Left colon (tissue), 2 donors: ENCODE results near the gene EFEMP1. TPM values are rescaled to one million over a fixed set of nuclear protein-coding genes. Genes with fewer than 3 reads are reported as not detected.

Source experiments
- ATAC-seq: fragments of 200-7000 bp; cut with Tn5 transposase; one replicate; pipeline ENCODE4 v1.9.1; 2020; ENCODE audit warnings: mild to moderate bottlenecking, moderate library complexity
- DNase-seq, 2 donors: peaks; one replicate each; pipeline ENCODE4 v3.0.0-alpha.2; 2020
- intact Hi-C, 2 donors: fragments of 100-400 bp; cut with DNase I in 1 of 2; cut with micrococcal nuclease in 1 of 2; formaldehyde crosslinking; loops; one replicate each; pipeline versions ENCODE4 v1.11.2 to v1.14.0; 2022; cut with DNase I, micrococcal nuclease
- total RNA-seq, 2 donors: library from RNA; stranded (reverse); fragmentation: NEBNext Ultra II Directional; extraction: Animal tissue kit (Norgen Biotek cat#: 25700); gene quantifications; one replicate each; pipeline ENCODE4 v1.2.1, GENCODE V29; 2021
- donor health status: DM: no; HTN: no; CAD: no.
- donor health status: DM: yes; HTN: yes; CAD: no.

EFEMP1 gene
- total RNA-seq, 2 donors from 2014 or later: 22.2 to 34.1 TPM

DNA sequence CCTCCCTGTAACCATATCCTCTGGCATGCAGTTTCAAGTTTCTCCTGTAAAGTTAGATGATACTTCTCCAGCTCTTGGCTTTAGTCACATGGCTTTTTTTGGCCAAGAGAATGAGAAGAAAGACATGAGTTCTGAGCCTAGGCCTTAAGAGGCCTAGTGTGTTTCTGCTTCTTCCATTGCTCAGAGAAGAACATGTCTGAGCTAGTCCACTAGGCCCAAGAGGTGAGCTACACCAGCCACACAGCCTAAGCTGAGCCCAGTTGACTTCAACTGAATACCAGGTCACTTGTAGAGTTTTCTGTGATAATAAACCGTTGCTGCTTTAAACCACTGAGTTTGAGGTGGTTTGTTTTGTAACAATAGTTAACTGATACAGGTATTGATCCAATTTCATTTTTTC, 19.9 kb upstream of the EFEMP1 start:
- ATAC-seq (no peak), DNase-seq (no peak)
- intact Hi-C loops: no loop called here

DNA sequence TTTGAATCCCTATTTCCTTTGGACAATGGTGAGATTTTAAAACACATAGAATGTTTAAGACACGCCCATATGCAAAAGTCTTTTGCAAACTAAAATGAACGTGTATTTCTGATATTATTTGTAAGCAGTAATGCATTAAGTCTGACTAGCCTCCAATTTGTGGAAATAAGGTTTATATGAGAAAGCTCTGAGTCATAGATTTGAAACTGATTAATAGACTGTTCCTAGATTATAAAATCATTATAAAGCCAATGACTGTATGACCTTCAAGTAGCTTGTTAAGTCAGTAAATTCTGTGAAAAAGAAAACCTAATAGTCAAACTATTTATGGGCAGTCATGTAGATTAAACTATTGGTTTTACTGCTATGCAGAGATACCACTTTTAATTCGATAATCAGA, 12.8 kb upstream of the EFEMP1 start:
- no peak for DNase-seq
- intact Hi-C loops: no loop called here
- ATAC-seq: no peak

DNA sequence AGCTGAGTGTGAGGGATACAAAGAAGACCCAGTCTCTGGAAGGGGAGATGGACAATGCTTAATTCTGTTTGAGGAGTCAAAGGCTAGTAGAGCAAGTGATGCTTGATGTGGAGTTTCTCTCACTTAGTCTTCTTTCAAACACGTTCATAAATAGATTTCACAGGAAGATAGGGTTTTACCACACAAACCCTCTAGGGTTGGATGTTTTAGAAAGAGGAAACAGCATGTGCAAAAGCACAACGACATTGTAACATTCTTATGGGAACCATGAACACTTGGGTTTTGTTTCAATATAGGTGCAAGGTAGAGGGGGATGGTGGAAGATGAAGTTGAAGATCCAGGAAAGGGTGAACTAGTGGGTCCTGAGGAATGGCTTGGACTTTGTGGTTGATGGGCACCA, 10.8 kb upstream of the EFEMP1 start:
- intact Hi-C loops: no loop called here
- ATAC-seq (no peak), DNase-seq (no peak)

DNA sequence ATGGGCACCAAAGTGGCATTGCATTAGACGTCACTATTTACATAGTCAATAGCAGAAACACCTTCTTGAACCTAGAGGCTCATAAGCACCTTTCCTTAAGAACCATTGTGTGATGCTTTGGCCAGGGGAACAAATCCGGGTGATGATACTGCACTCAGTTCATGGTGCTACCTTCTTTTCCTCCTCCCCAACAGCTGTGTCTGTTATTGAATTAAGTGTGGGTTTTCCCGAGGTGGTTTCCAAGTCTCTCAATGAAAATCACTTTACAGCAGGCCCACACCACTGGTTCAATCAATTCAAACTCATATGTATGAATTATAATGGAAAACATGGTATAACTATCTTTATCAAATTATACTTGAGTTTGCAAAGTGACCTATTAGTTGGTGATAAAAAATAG, 9.3 kb upstream of the EFEMP1 start:
- intact Hi-C loops: no loop called here
- DNase-seq (no peak), ATAC-seq (no peak)

DNA sequence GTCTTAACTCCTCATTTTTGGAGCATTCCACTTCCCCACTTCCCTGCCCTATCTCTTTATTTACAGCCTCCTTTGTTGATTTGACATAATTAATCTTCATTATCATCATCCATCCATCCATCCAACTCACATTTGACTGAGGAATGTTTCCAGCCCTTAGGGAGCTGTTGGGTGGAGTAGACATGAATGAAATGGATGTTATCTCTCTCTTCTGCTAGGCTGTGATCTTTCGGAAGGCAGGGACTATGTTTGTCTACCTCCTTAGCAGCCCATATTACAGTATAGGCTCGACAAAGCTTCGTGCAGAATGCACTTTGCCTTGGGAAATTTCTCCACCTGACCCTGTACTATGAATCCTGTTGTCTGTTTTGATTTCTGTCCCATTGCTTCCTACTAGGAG, 7.7 kb upstream of the EFEMP1 start:
- no peak for DNase-seq
- no peak for ATAC-seq
- intact Hi-C loops: no loop called here

DNA sequence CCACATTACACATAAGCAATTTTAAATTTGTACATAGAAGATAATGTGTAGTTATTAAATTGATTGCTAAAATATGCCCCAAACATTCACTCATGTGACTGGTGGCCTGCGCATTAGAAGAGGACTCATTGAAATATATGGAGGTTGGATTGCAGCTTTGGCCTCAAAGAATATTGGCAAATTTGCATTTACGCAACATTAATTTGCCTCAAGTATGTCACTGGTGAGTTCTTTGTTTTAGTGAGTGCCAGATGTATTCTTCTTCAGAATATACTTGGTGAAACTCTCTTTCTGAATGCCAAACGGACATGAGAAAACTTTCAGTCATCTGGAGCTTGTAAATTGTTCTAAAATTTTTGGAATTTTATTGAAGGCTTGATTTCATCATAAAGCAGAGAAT, 5.9 kb upstream of the EFEMP1 start:
- ATAC-seq (no peak), DNase-seq (no peak)
- intact Hi-C loops: no loop called here

DNA sequence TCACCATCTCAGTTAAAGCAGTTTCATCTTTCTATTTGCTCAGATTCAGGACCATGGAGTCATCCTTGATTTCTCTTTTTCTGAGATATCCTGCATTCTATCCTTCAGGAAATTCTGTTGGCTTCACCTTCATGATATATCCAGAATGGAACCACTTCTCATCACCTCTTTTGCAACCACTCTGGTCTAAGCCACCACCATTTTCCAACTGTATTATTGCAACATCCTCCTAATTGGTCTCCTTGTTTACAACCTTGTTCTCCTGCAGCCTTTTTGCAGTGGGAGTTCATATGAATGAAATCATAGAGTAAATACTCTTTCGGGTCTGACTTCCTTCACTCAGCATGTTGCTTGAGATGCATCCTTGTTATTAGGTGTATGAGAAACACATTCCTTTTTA, 3.4 kb upstream of the EFEMP1 start:
- intact Hi-C loops: no loop called here
- no peak for DNase-seq
- ATAC-seq: no peak

DNA sequence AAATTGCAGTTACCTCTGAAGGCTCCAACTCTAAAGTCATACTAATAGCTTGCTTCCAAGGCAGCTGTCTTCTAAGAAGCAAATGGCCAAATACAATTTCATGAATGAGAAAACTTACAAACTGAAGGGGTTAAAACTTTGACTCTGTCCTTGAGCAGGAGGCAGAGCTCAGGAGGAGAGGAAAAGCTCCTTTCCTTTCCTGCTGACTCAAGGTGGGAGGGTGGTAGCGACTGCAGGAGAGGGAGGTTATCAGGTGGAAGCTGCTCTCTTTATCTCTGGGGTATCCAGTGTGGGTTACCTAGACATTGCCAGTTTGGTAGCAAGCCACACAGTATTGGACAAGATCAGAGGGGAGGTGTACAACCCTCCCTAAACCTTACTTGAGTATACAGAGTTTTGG, 2.7 kb upstream of the EFEMP1 start:
- DNase-seq (no peak), ATAC-seq (no peak)
- intact Hi-C loops: no loop called here

DNA sequence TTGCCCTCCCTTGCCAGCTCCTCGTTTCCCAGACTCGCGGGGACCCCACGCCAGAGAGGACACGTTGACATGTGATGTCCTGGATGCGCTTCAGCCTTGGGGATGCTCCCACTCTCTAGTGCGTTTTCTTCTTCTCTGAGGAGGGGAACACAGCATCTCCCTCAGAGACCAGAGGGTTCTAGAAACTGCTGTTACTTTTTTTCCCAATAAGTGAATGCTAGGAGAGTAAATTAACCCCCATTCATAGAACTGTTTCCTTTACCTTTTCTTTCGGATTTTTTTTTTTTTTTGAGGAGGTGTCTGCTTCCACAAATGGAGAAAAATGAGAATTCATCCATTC, 370 bp upstream of the EFEMP1 start:
- intact Hi-C loops: no loop called here
- no peak for ATAC-seq
- DNase-seq: no peak

DNA sequence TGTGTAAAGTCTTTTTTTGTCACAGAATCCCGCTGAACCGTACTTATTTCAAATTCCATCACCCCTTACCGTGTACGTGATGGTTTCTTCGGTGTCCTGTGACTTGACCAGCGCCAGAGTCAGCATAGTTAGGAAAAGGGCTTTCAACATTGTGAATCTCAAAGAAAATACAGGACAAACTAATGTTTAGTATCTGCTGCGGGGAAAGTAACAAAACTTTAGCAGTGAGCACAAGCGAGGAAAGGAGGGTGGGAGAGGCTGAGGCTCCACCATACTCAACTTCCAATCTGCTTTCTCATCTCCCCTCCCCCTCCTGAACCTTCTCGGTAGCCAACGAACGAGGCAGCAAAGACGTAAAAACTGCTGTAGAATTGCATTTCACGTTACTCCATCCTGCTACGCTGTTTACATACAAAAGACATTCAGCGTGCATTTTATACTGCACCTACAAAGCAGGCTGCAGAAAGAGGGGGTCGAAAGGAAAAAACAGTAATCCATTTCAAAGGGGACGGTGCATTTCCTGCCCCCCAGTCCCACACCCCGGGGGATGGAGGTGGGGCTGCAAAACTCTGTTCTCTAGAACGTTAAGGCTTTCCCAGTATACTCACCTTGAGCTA, 1.2 kb downstream of the EFEMP1 start:
- ATAC-seq: no peak
- no peak for DNase-seq
- intact Hi-C loops: no loop called here

DNA sequence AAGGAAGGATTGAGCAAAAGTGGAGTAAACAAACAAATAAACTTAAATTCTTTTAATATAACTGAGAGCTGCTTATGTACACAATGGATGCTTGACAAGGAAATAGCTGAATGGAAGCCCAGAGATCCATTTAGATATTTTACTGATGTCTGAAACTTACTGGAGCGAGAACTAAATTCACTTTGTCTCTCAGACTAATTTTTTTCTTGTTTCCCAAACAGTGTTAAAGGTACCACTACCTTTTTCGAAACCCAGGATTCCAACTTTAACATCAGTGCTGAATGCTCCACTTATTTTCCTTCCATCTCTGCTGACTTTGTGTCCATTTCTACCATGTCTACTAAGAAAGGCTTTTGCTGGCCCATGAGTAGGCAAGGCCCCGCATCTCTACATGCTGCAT, 4.0 kb downstream of the EFEMP1 start:
- ATAC-seq (no peak), DNase-seq (no peak)
- intact Hi-C loops: no loop called here

DNA sequence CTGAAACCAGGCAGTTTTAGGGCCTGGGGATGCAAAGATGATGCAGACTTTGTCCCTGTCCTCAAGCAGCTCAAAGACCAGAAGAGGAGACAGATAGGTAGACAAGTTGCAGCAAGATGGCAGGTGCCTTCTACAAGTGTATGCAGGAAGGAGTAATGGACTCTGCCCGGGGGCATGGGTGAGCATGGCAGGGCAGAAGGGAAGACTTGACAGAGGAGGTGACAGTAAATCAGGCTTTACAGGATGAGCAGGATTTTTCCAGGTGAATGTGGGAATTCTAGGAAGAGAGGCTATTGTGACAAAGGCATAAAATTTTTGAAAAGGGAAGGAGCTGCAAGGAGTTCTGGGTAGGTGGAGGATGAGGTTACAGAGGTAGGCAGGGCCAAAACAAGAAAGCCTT, 4.7 kb downstream of the EFEMP1 start:
- ATAC-seq: no peak

DNA sequence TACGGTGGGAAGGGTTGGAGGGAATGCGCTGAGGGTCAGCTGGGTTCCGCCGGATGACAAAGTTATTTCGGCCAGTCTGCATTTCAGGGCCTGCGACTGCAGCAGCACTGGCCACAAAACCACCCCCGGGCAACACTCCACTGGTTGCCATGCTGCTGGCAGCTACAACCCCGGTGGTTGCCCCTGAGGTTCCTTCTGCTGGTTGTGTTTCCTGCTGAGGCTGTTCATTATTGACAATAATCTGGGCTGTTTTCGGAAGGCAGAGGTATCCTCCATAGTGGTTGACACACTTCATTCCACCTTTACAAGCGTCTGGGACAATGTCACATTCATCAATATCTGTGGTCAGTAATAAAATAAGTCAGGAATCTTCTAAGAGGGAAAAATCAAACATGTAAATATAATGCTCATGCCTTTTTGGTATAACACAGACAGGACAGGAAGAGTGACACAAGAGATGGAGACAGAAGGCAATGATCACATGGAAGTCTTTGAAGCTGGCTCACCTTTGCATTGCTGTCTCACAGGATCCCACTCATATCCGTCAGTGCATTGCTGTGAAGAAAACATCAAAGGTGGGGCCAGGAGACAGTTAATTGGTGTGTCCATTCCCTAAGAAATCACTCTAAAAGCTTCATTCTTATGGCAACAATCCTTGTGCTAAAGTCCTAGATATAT, 5.7 kb downstream of the EFEMP1 start:
- DNase-seq (no peak), ATAC-seq (no peak)
- intact Hi-C loops: no loop called here

More for the DNA sequence above, 4.7 kb downstream of the EFEMP1 start:
- no peak for DNase-seq
- intact Hi-C loops: no loop called here

DNA sequence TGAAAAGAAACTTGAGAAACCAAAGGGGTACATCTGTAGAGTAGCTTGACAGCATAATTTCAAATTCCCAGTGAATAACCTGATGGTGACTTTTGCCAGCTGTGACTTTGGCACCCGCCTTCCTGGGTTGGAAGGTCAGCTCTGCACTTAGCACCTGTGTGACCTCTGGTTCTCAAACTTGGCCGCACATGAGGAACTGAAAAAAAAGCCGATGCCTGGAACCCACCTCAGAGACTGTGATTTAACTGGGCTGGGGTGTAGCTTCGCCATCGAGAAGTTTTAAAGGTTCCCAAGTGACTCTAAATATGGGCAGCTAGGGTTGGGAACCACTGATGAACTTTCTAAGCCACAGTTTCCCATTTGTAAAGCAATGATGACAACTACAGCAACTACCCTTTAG, 6.5 kb downstream of the EFEMP1 start:
- ATAC-seq: no peak

DNA sequence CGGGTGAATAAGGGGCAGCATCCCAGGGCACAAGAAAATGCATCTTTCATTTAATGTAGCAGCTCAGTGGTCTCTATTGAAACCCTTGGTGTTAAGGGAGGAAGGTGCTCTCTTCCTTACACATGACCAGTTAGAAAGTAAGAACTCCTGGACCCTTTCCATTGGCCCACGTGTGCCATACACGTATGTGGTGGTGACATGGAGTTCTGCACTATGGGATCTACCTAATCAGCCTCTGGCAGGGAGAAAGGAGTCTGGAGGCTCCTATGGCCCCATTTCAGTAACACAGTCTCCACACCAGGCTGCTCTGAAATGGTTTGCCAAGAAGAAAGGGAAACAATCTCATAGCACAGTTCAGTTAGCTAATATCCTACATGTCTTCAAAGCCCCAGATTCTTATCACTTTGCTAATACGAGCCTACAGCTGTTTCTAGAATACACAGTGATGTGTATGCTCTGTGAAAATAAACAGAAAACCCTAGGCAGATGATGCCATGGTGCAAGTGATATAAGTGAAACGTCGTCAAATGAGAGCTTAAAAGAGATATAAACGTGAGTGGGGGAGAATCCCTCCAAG, 7.0 kb downstream of the EFEMP1 start:
- no peak for ATAC-seq
- intact Hi-C loops: no loop called here
- no peak for DNase-seq

More for the DNA sequence above, 6.5 kb downstream of the EFEMP1 start:
- intact Hi-C loops: no loop called here
- DNase-seq: no peak

DNA sequence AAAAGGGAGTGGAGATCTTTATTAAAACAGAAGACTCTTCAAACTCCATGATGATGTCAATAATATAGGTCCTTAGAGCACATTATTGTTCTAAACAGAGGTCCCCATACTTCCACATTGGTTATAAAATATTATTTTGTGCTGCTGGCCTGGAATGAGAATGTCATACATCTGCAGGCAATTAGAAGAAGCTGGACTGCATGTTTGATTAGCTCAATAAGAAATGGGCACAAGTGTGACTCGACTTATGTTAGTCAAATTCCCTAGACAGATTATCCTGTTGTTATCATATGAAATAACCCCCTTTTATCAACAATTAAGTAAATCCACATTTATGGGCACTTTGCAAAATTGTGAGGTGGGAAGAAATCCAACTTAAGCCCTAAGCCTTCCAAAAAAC, 8.8 kb downstream of the EFEMP1 start:
- DNase-seq (no peak), ATAC-seq (no peak)
- intact Hi-C loops: no loop called here

DNA sequence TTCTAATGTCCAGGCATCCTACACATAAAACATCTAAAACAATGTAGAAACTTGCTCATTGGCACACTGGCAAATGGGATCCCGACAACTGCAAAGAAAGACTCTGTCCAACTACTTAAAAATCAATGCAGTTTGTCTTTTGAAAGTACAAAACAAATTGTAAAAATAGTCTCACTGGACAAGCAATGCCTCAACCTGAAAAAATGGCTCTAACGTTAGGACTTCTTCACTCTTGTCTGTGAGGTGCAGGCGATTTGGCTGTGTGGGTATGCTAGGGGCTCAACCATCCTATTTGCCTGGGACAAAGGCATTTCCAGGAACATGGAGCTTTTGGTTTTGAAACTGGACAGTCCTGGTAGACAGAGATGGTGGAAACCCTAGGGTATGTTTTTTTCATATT, 10.7 kb downstream of the EFEMP1 start:
- DNase-seq (no peak), ATAC-seq (no peak)
- intact Hi-C loops: no loop called here

DNA sequence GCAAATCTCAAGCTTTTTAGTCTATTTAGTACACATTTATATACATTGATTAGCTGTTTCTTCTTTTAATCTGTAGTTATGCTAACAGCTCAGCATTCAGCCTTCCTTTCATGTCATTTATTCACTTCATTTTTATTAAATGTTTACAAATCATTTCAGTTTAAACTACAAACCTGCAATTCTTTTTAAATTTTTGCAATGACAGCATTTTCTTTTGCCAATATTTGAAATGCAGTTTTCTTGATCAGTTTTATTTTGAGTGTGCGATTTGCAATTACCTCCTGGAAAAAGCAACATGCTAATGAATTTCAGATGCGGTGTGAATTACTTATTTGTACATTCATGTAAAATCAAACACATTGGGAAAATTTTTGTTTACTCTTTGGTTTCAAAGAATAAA, 13.5 kb downstream of the EFEMP1 start:
- DNase-seq (no peak), ATAC-seq (no peak)
- intact Hi-C loops: no loop called here

DNA sequence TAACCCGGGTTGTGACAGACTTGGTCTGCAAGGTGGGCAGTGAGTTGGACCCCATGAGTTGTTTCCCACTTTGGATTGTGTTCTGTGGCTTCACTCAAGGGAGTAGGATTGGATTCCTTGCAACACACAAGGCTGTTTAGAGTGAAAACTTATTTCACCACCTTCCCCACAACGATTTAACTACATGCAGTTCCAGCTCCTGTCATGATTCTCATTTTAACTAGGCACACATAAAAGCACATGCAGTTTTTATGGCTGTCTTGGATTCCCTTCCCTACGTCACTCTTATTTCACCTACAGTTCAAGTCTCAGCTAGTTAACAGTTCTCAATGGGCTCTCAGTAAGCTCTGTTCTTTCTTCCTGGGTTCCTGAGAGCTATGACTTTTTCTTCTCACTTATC, 15.9 kb downstream of the EFEMP1 start:
- no peak for DNase-seq
- intact Hi-C loops: no loop called here
- ATAC-seq: no peak

DNA sequence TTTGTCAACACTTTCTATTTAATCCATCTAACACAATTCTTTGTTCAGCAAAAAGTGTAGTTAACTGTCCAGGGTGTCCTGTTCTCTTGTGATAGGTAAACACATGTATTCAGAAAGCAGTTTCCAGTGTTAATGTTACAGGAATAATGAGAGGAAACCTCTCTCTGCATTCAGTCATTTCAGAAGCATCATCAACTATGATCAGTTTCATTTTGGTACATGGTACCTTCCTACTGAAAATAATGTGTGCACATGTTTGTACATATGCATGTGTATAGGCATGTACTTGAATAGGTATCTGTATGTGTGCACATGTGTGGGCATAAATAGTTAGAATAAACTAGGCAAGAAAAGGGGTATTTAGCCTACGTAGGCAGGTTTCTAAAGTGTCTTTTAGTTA, 16.6 kb downstream of the EFEMP1 start:
- ATAC-seq (no peak), DNase-seq (no peak)
- intact Hi-C loops: no loop called here

DNA sequence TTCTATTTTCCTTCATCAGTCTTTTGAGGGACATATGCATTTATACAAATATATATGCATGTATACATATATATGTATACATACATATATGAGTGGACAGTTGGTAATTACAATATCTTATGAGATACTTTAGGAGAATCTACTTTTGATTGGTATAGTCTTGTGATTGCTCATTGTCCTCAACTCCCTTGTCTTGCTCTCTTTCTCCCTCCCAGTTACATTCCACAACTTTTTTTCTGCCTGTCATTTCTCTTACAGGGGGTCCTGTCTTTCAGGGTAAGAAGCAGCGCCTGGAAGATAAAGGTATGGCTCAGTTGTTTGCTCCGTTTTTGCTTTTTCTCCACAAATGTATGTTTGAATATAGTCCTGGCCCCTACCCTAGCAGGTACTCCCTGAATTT, 19.9 kb downstream of the EFEMP1 start:
- intact Hi-C loops: no loop called here
- DNase-seq: no peak
- no peak for ATAC-seq
